HepG2 (cell line): Measurements from ENCODE around the gene RAPGEF5.

Source experiments
- ATF7-NPFF ChIP-seq: sonication (generic); formaldehyde crosslinking; IDR thresholded peaks from 2 replicates; pipeline ENCODE4 v1.8.1; 2023; ENCODE audit warnings: mild to moderate bottlenecking, low read depth, missing genetic modification reagents, moderate library complexity
- GATAD1 ChIP-seq: IDR thresholded peaks from 2 replicates; pipeline ENCODE4 v1.6.1; 2016; ENCODE audit warnings: missing genetic modification reagents, missing compliant biosample characterization
- NR2F6 ChIP-seq, 2 experiments: IDR thresholded peaks; 2 replicates each; pipeline ENCODE4 v1.6.1; 2016; ENCODE audit warnings: antibody characterized with exemption in 1 of 2, mild to moderate bottlenecking in 1 of 2
- POLR2A ChIP-seq, 2 experiments: IDR thresholded peaks; 2 replicates each; pipeline ENCODE4 v1.6.1; 2011; ENCODE audit warnings: low read depth in 2 of 2, low read length in 2 of 2, mild to moderate bottlenecking in 1 of 2, moderate library complexity in 1 of 2; ENCODE audit not compliant: insufficient read depth in 1 of 2
- POLR2AphosphoS5 ChIP-seq: IDR thresholded peaks from 2 replicates; pipeline ENCODE4 v1.6.1; 2012; ENCODE audit warnings: low read depth, low read length
- SMARCC2 ChIP-seq: fragments of 450-650 bp; IDR thresholded peaks from 2 replicates; pipeline ENCODE4 v1.6.1; 2017; ENCODE audit warnings: antibody characterized with exemption, mild to moderate bottlenecking
- ZNF207 ChIP-seq: fragments of 450-650 bp; IDR thresholded peaks from 2 replicates; pipeline ENCODE4 v1.6.1; 2016; ENCODE audit warnings: antibody characterized with exemption, borderline replicate concordance
- ZNF709 ChIP-seq: sonication (generic); formaldehyde crosslinking; IDR thresholded peaks from 2 replicates; pipeline ENCODE4 v1.5.0; 2020; ENCODE audit warnings: mild to moderate bottlenecking, missing genetic modification reagents
- ZSCAN12 ChIP-seq: sonication (generic); formaldehyde crosslinking; IDR thresholded peaks from 2 replicates; pipeline ENCODE4 v1.9.0; 2021; ENCODE audit warnings: mild to moderate bottlenecking, missing genetic modification reagents
- TF ChIP-seq, protein P1 (sequence below): sonication (generic); formaldehyde crosslinking; IDR thresholded peaks from 2 replicates; pipeline ENCODE4 v1.4.0; 2020; ENCODE audit warnings: missing genetic modification reagents
- TF ChIP-seq, protein P2 (sequence below): sonication (generic); formaldehyde crosslinking; IDR thresholded peaks from 2 replicates; pipeline ENCODE4 v1.4.0; 2020; ENCODE audit warnings: missing genetic modification reagents, borderline replicate concordance
- TF ChIP-seq, protein P3 (sequence below), 2 experiments: IDR thresholded peaks; 2 replicates each; pipeline ENCODE4 v1.6.1; 2011 to 2012; ENCODE audit warnings: low read length in 2 of 2, borderline replicate concordance in 1 of 2, low read depth in 1 of 2, mild to moderate bottlenecking in 1 of 2, moderate library complexity in 1 of 2

DNA sequence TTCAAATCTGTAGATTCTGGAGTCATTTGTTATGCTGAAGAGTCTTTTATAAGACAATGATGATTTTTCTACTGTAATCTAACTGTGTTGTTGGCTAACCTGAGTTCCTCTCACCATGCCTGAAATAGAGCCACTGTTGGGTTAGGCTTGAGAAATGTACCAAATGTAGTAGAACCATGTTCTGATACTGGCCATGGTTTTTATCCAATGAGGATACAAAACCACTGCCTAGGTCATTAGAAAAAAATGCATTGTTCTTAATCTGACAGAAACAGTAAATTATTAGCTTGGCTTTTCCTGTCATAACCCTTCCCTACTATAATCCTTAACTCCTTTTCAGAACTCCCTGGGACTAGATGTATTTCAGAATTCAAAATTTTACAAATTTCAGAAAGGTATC, 86.6 kb downstream of the RAPGEF5 start:
- TF ChIP-seq, protein P1, sequence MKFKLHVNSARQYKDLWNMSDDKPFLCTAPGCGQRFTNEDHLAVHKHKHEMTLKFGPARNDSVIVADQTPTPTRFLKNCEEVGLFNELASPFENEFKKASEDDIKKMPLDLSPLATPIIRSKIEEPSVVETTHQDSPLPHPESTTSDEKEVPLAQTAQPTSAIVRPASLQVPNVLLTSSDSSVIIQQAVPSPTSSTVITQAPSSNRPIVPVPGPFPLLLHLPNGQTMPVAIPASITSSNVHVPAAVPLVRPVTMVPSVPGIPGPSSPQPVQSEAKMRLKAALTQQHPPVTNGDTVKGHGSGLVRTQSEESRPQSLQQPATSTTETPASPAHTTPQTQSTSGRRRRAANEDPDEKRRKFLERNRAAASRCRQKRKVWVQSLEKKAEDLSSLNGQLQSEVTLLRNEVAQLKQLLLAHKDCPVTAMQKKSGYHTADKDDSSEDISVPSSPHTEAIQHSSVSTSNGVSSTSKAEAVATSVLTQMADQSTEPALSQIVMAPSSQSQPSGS (CRISPR knock-in tag): no peak
- TF ChIP-seq GATAD1 (CRISPR knock-in tag) (no peak), SMARCC2 (no peak), POLR2AphosphoS5 (no peak), POLR2A (IDR thresholded peaks at IDR 0.05; ENCODE audit: insufficient read depth in 1 of 2, low read depth in 2 of 2, low read length in 2 of 2) (no peak), ZNF709 (CRISPR knock-in tag) (no peak), ATF7-NPFF (no peak), ZNF207 (no peak), ZSCAN12 (CRISPR knock-in tag) (no peak), NR2F6 (IDR thresholded peaks at IDR 0.05) (no peak), NR2F6 (CRISPR knock-in tag; IDR thresholded peaks at IDR 0.05) (no peak)
- TF ChIP-seq, protein P2, sequence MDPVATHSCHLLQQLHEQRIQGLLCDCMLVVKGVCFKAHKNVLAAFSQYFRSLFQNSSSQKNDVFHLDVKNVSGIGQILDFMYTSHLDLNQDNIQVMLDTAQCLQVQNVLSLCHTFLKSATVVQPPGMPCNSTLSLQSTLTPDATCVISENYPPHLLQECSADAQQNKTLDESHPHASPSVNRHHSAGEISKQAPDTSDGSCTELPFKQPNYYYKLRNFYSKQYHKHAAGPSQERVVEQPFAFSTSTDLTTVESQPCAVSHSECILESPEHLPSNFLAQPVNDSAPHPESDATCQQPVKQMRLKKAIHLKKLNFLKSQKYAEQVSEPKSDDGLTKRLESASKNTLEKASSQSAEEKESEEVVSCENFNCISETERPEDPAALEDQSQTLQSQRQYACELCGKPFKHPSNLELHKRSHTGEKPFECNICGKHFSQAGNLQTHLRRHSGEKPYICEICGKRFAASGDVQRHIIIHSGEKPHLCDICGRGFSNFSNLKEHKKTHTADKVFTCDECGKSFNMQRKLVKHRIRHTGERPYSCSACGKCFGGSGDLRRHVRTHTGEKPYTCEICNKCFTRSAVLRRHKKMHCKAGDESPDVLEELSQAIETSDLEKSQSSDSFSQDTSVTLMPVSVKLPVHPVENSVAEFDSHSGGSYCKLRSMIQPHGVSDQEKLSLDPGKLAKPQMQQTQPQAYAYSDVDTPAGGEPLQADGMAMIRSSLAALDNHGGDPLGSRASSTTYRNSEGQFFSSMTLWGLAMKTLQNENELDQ (CRISPR knock-in tag): no peak
- TF ChIP-seq, protein P3, sequence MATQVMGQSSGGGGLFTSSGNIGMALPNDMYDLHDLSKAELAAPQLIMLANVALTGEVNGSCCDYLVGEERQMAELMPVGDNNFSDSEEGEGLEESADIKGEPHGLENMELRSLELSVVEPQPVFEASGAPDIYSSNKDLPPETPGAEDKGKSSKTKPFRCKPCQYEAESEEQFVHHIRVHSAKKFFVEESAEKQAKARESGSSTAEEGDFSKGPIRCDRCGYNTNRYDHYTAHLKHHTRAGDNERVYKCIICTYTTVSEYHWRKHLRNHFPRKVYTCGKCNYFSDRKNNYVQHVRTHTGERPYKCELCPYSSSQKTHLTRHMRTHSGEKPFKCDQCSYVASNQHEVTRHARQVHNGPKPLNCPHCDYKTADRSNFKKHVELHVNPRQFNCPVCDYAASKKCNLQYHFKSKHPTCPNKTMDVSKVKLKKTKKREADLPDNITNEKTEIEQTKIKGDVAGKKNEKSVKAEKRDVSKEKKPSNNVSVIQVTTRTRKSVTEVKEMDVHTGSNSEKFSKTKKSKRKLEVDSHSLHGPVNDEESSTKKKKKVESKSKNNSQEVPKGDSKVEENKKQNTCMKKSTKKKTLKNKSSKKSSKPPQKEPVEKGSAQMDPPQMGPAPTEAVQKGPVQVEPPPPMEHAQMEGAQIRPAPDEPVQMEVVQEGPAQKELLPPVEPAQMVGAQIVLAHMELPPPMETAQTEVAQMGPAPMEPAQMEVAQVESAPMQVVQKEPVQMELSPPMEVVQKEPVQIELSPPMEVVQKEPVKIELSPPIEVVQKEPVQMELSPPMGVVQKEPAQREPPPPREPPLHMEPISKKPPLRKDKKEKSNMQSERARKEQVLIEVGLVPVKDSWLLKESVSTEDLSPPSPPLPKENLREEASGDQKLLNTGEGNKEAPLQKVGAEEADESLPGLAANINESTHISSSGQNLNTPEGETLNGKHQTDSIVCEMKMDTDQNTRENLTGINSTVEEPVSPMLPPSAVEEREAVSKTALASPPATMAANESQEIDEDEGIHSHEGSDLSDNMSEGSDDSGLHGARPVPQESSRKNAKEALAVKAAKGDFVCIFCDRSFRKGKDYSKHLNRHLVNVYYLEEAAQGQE (IDR thresholded peaks at IDR 0.05; ENCODE audit: borderline replicate concordance in 1 of 2, low read depth in 1 of 2, low read length in 2 of 2): no peak
